SK-N-SH (cell line): ENCODE data around the gene PARD3B. TPM values are rescaled to one million over a fixed set of nuclear protein-coding genes. Genes with fewer than 3 reads are reported as not detected.

ENCODE experiments used
- CTCF ChIA-PET: fragments of 300-600, 350-600 bp; formaldehyde crosslinking; extraction: SDS; loops from one replicate; lab custom pipeline; 2021; lab: Yijun Ruan, JAX
- POLR2A ChIA-PET: fragments of 350-600 bp; sonication (Branson Sonifier 250); formaldehyde crosslinking; extraction: SDS; loops from one replicate; lab custom pipeline; 2020; ENCODE audit warnings: antibody characterized with exemption, inconsistent platforms; lab: Yijun Ruan, JAX
- DNase-seq: peaks from one replicate; pipeline ENCODE4 v3.0.0; 2012
- H2AFZ ChIP-seq: fragments of 200-600 bp; sonication (generic); 2 replicates; pipeline ENCODE4 v1.8.1; 2016; ENCODE audit warnings: antibody characterized with exemption, mild to moderate bottlenecking, low read depth
- H3F3A ChIP-seq: fragments of 200-600 bp; sonication (generic); replicated peaks from 2 replicates; pipeline ENCODE3; 2016; ENCODE audit warnings: antibody characterized with exemption, mild to moderate bottlenecking; ENCODE audit not compliant: insufficient read depth
- H3K27ac ChIP-seq, 2 experiments: fragments of 200-500 bp in 1 of 2; fragments of 200-600 bp in 1 of 2; sonication (Bioruptor generic) in 1 of 2; sonication (generic), shearing (Covaris generic) in 1 of 2; 2 replicates each; pipeline versions ENCODE4 v1.5.1 to v1.6.1; 2014 to 2016; ENCODE audit warnings: low read depth in 2 of 2, inconsistent platforms in 1 of 2, low read length in 1 of 2, mild to moderate bottlenecking in 1 of 2, mixed read lengths in 1 of 2
- H3K27me3 ChIP-seq: fragments of 200-600 bp; sonication (generic), shearing (Covaris generic); 2 replicates; pipeline ENCODE4 v1.6.1; 2016; ENCODE audit warnings: mixed run types; ENCODE audit not compliant: insufficient read depth
- H3K36me3 ChIP-seq, 2 experiments: fragments of 200-500 bp in 1 of 2; fragments of 200-600 bp in 1 of 2; sonication (Bioruptor generic) in 1 of 2; sonication (generic) in 1 of 2; replicated peaks in 1 of 2; 2 replicates each; pipeline versions ENCODE3 to v1.5.1; 2014 to 2016; ENCODE audit warnings: low read length in 1 of 2, mild to moderate bottlenecking in 1 of 2; ENCODE audit not compliant: insufficient read depth in 2 of 2, control insufficient read depth in 1 of 2
- H3K4me1 ChIP-seq, 2 experiments: fragments of 200-500 bp in 1 of 2; fragments of 200-600 bp in 1 of 2; sonication (Bioruptor generic) in 1 of 2; sonication (generic), shearing (Covaris generic) in 1 of 2; 2 replicates each; pipeline versions ENCODE4 v1.5.1 to v1.6.1; 2014 to 2016; ENCODE audit warnings: low read depth in 1 of 2, low read length in 1 of 2, mixed run types in 1 of 2; ENCODE audit not compliant: insufficient read depth in 2 of 2, control insufficient read depth in 1 of 2
- H3K4me2 ChIP-seq: fragments of 200-600 bp; sonication (generic), shearing (Covaris generic); 2 replicates; pipeline ENCODE4 v1.6.1; 2017; ENCODE audit warnings: mixed run types
- H3K4me3 ChIP-seq, 2 experiments: fragments of 200-500 bp in 1 of 2; fragments of 200-600 bp in 1 of 2; sonication (Bioruptor generic) in 1 of 2; sonication (generic), shearing (Covaris generic) in 1 of 2; 2 replicates each; pipeline versions ENCODE4 v1.5.1 to v1.8.1; 2014 to 2016; ENCODE audit warnings: low read depth in 2 of 2, inconsistent platforms in 1 of 2, low read length in 1 of 2, mild to moderate bottlenecking in 1 of 2, mixed read lengths in 1 of 2, moderate library complexity in 1 of 2
- H3K79me2 ChIP-seq: fragments of 200-600 bp; sonication (generic); 2 replicates; pipeline ENCODE4 v1.8.1; 2017; ENCODE audit warnings: mild to moderate bottlenecking; ENCODE audit not compliant: insufficient read depth
- H3K9ac ChIP-seq: fragments of 200-600 bp; sonication (generic); 2 replicates; pipeline ENCODE4 v1.6.1; 2017; ENCODE audit warnings: mixed run types
- H3K9me2 ChIP-seq: fragments of 200-600 bp; sonication (generic); 2 replicates; pipeline ENCODE4 v1.6.1; 2017; ENCODE audit warnings: mixed run types
- H3K9me3 ChIP-seq: fragments of 200-600 bp; sonication (generic); 2 replicates; pipeline ENCODE4 v1.6.1; 2017; ENCODE audit warnings: mixed run types, mild to moderate bottlenecking, moderate library complexity
- H4K20me1 ChIP-seq: fragments of 200-600 bp; sonication (generic); 2 replicates; pipeline ENCODE4 v1.6.1; 2017; ENCODE audit warnings: mild to moderate bottlenecking, mixed run types; ENCODE audit not compliant: insufficient read depth
- CHD2 ChIP-seq: fragments of 150-350 bp; IDR thresholded peaks from 2 replicates; pipeline ENCODE4 v1.6.1; 2018; ENCODE audit warnings: low read length; ENCODE audit not compliant: partially characterized antibody
- ELF1 ChIP-seq: IDR thresholded peaks from 2 replicates; pipeline ENCODE4 v1.4.0; 2012
- EP300 ChIP-seq, 2 experiments: IDR thresholded peaks; 2 replicates each; pipeline versions ENCODE4 v1.4.0 to v1.6.1; 2012; ENCODE audit warnings: borderline replicate concordance in 1 of 2, low read depth in 1 of 2, low read length in 1 of 2
- FOXJ3 ChIP-seq: sonication (generic); formaldehyde crosslinking; IDR thresholded peaks from 2 replicates; pipeline ENCODE4 v1.5.1; 2020; ENCODE audit warnings: mild to moderate bottlenecking, missing genetic modification reagents
- JUND ChIP-seq: IDR thresholded peaks from 2 replicates; pipeline ENCODE4 v1.4.0; 2012
- MEF2A ChIP-seq: IDR thresholded peaks from 2 replicates; pipeline ENCODE4 v1.4.0; 2012; ENCODE audit warnings: low read depth, borderline replicate concordance
- MXI1 ChIP-seq: IDR thresholded peaks from 2 replicates; pipeline ENCODE4 v1.6.1; 2012; ENCODE audit warnings: mild to moderate bottlenecking, low read depth, low read length, improper control_type of control experiment
- NFIC ChIP-seq: IDR thresholded peaks from 2 replicates; pipeline ENCODE4 v1.4.0; 2012; ENCODE audit warnings: borderline replicate concordance
- RFX5 ChIP-seq: IDR thresholded peaks from 2 replicates; pipeline ENCODE4 v1.6.1; 2012; ENCODE audit warnings: mild to moderate bottlenecking, improper control_type of control experiment, low read length
- TAF1 ChIP-seq: IDR thresholded peaks from 2 replicates; pipeline ENCODE4 v1.6.1; 2012; ENCODE audit warnings: low read depth, mild to moderate bottlenecking, low read length, moderate library complexity, borderline replicate concordance
- TCF12 ChIP-seq: IDR thresholded peaks from 2 replicates; pipeline ENCODE4 v1.4.0; 2012
- YY1 ChIP-seq: IDR thresholded peaks from 2 replicates; pipeline ENCODE4 v1.4.0; 2012; ENCODE audit warnings: low read depth, mild to moderate bottlenecking
- WGBS: methylation state at CpG from one replicate; pipeline ENCODE4 v1.1.6; 2017; ENCODE audit warnings: low lambda C conversion rate; 5-methylcytosine and 5-hydroxymethylcytosine counted together
- polyA plus RNA-seq, 3 experiments: library from polyadenylated mRNA; depleted of rRNA; stranded (reverse); fragments of >200 nt; gene quantifications; 2 replicates each; pipeline ENCODE4 v1.2.3, GENCODE V29; 2012
- TF ChIP-seq, protein P1 (sequence below): IDR thresholded peaks from 2 replicates; pipeline ENCODE4 v1.6.1; 2012; ENCODE audit warnings: mild to moderate bottlenecking, low read depth, low read length, moderate library complexity
- TF ChIP-seq, protein P2 (sequence below): IDR thresholded peaks from 2 replicates; pipeline ENCODE4 v1.4.0; 2012; ENCODE audit warnings: low read depth, borderline replicate concordance
- TF ChIP-seq, protein P3 (sequence below): fragments of 150-350 bp; IDR thresholded peaks from 2 replicates; pipeline ENCODE4 v1.6.1; 2016; ENCODE audit warnings: mild to moderate bottlenecking, low read depth, low read length
- TF ChIP-seq, protein P4 (sequence below): fragments of 150-350 bp; IDR thresholded peaks from 2 replicates; pipeline ENCODE4 v1.6.1; 2017; ENCODE audit warnings: antibody characterized with exemption, low read length, low read depth, borderline replicate concordance
- TF ChIP-seq, protein P5 (sequence below): fragments of 200-600 bp; sonication (generic); IDR thresholded peaks from 2 replicates; pipeline ENCODE4 v1.6.1; 2017; ENCODE audit warnings: antibody characterized with exemption, mild to moderate bottlenecking, moderate library complexity
- TF ChIP-seq, protein P6 (sequence below): IDR thresholded peaks from 2 replicates; pipeline ENCODE4 v1.4.0; 2012; ENCODE audit warnings: low read depth, borderline replicate concordance

Gene PARD3B
- polyA plus RNA-seq, 1 of the 3 experiments (the other 2 are of a cell fraction), result 0.87 TPM

DNA sequence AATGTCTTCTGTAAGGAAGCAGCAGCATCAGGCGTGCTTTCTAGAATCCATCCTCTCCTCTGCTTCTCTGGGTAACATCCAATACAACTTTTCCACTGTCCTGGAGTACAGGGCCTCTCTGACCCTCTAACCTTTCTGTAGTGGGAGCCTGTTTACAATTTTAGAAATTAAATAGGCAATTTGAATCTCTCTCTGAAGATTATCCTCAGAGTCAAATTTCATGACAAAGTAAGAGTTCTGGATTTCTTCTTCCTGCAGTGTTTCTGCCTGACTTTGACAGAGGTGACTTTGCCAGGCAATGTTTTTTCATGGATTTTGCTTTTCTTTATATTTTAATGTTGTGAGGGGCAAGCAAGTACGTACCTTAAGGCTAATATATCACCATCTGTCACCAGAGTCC lies 558.4 kb downstream of the PARD3B start:
- no peaks in the 10 kb centered on the region for H3K9me3 ChIP-seq
- no peaks in the 10 kb centered on the region for H3K79me2 ChIP-seq
- WGBS, result 74% methylated on average over 2 of the region's 2 CpGs
- H4K20me1 ChIP-seq, result no peaks in the 10 kb centered on the region
- peak overlapping the region in 1 of 2 experiments; percentile 34; a peak in 1 of 4 replicates for H3K27ac ChIP-seq
- peaks cover 0 to 2% of the 10 kb centered on the region in 2 experiments; a peak in 1 of 4 replicates for H3K4me1 ChIP-seq
- H3K9me2 ChIP-seq, result no peaks in the 10 kb centered on the region
- no peaks in the 10 kb centered on the region for H3K27me3 ChIP-seq
- no peaks in the 10 kb centered on the region for H3K36me3 ChIP-seq
- H3K4me2 ChIP-seq, result no peak overlapping the region
- H3F3A ChIP-seq, result no peaks in the 10 kb centered on the region
- no peak overlapping the region for H2AFZ ChIP-seq
- TF ChIP-seq TCF12 (peak; percentile 38), EP300 (IDR thresholded peaks at IDR 0.05; ENCODE audit: borderline replicate concordance in 1 of 2, low read depth in 1 of 2, low read length in 1 of 2) (peak in 1 of 2 experiments; percentile 66; a peak in 2 of 4 replicates), FOXJ3 (no peak)
- TF ChIP-seq, all 33 proteins: peak for 2
- DNase-seq, result no peak
- ChIA-PET CTCF (no interaction called here), POLR2A (no interaction called here)
- Histone ChIP-seq H3K4me3 (no peak overlapping the region), H3K9ac (no peak overlapping the region)

DNA sequence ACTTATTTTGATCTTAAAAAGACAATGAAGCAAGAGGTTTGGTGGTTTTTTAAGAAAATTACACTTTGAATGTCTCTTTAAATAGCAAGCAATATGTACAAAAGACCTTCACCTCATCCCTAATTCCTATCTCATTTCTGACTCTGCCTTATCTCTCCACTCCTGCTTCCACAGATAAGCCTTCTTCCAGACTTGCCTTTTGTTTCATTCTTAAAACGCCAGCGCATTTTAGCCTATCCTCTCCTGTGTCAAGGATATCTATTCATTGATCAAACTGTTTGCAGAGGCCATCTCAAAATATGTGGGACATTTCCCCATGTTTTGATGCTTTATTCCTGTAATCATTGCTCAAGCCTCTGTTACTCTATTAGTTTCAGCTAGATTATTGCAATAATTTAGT lies 562.5 kb downstream of the PARD3B start:
- Histone ChIP-seq H3K4me1 (peaks cover 0 to 2% of the 10 kb centered on the region in 2 experiments; a peak in 1 of 4 replicates), H3K9me2 (no peaks in the 10 kb centered on the region), H3K4me3 (no peak overlapping the region), H3K9me3 (peaks cover 6% of the 10 kb centered on the region; the same call in 1 of the 2 replicates), H3K36me3 (no peaks in the 10 kb centered on the region), H4K20me1 (no peaks in the 10 kb centered on the region), H3K27me3 (no peaks in the 10 kb centered on the region), H2AFZ (no peak overlapping the region), H3K79me2 (no peaks in the 10 kb centered on the region), H3F3A (no peaks in the 10 kb centered on the region), H3K27ac (no peak overlapping the region), H3K4me2 (no peak overlapping the region), H3K9ac (no peak overlapping the region)
- POLR2A ChIA-PET, result no interaction called here
- CTCF ChIA-PET, result no interaction called here
- no peak for DNase-seq
- 90% methylated on average over 2 of the region's 2 CpGs for WGBS
- TF ChIP-seq YY1 (no peak), MEF2A (no peak), JUND (no peak), CHD2 (no peak), TAF1 (no peak), RFX5 (no peak), ELF1 (no peak), NFIC (no peak), MXI1 (no peak)
- TF ChIP-seq, protein P1, sequence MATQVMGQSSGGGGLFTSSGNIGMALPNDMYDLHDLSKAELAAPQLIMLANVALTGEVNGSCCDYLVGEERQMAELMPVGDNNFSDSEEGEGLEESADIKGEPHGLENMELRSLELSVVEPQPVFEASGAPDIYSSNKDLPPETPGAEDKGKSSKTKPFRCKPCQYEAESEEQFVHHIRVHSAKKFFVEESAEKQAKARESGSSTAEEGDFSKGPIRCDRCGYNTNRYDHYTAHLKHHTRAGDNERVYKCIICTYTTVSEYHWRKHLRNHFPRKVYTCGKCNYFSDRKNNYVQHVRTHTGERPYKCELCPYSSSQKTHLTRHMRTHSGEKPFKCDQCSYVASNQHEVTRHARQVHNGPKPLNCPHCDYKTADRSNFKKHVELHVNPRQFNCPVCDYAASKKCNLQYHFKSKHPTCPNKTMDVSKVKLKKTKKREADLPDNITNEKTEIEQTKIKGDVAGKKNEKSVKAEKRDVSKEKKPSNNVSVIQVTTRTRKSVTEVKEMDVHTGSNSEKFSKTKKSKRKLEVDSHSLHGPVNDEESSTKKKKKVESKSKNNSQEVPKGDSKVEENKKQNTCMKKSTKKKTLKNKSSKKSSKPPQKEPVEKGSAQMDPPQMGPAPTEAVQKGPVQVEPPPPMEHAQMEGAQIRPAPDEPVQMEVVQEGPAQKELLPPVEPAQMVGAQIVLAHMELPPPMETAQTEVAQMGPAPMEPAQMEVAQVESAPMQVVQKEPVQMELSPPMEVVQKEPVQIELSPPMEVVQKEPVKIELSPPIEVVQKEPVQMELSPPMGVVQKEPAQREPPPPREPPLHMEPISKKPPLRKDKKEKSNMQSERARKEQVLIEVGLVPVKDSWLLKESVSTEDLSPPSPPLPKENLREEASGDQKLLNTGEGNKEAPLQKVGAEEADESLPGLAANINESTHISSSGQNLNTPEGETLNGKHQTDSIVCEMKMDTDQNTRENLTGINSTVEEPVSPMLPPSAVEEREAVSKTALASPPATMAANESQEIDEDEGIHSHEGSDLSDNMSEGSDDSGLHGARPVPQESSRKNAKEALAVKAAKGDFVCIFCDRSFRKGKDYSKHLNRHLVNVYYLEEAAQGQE, result no peak
- TF ChIP-seq, protein P2, sequence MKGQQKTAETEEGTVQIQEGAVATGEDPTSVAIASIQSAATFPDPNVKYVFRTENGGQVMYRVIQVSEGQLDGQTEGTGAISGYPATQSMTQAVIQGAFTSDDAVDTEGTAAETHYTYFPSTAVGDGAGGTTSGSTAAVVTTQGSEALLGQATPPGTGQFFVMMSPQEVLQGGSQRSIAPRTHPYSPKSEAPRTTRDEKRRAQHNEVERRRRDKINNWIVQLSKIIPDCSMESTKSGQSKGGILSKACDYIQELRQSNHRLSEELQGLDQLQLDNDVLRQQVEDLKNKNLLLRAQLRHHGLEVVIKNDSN, result no peak
- TF ChIP-seq, protein P3, sequence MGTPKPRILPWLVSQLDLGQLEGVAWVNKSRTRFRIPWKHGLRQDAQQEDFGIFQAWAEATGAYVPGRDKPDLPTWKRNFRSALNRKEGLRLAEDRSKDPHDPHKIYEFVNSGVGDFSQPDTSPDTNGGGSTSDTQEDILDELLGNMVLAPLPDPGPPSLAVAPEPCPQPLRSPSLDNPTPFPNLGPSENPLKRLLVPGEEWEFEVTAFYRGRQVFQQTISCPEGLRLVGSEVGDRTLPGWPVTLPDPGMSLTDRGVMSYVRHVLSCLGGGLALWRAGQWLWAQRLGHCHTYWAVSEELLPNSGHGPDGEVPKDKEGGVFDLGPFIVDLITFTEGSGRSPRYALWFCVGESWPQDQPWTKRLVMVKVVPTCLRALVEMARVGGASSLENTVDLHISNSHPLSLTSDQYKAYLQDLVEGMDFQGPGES, result no peak
- TF ChIP-seq, protein P4, sequence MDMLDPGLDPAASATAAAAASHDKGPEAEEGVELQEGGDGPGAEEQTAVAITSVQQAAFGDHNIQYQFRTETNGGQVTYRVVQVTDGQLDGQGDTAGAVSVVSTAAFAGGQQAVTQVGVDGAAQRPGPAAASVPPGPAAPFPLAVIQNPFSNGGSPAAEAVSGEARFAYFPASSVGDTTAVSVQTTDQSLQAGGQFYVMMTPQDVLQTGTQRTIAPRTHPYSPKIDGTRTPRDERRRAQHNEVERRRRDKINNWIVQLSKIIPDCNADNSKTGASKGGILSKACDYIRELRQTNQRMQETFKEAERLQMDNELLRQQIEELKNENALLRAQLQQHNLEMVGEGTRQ, result no peak
- TF ChIP-seq, protein P5, sequence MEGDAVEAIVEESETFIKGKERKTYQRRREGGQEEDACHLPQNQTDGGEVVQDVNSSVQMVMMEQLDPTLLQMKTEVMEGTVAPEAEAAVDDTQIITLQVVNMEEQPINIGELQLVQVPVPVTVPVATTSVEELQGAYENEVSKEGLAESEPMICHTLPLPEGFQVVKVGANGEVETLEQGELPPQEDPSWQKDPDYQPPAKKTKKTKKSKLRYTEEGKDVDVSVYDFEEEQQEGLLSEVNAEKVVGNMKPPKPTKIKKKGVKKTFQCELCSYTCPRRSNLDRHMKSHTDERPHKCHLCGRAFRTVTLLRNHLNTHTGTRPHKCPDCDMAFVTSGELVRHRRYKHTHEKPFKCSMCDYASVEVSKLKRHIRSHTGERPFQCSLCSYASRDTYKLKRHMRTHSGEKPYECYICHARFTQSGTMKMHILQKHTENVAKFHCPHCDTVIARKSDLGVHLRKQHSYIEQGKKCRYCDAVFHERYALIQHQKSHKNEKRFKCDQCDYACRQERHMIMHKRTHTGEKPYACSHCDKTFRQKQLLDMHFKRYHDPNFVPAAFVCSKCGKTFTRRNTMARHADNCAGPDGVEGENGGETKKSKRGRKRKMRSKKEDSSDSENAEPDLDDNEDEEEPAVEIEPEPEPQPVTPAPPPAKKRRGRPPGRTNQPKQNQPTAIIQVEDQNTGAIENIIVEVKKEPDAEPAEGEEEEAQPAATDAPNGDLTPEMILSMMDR, result no peak
- TF ChIP-seq, protein P6, sequence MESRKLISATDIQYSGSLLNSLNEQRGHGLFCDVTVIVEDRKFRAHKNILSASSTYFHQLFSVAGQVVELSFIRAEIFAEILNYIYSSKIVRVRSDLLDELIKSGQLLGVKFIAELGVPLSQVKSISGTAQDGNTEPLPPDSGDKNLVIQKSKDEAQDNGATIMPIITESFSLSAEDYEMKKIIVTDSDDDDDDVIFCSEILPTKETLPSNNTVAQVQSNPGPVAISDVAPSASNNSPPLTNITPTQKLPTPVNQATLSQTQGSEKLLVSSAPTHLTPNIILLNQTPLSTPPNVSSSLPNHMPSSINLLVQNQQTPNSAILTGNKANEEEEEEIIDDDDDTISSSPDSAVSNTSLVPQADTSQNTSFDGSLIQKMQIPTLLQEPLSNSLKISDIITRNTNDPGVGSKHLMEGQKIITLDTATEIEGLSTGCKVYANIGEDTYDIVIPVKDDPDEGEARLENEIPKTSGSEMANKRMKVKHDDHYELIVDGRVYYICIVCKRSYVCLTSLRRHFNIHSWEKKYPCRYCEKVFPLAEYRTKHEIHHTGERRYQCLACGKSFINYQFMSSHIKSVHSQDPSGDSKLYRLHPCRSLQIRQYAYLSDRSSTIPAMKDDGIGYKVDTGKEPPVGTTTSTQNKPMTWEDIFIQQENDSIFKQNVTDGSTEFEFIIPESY, result no peak
